GM19023 (cell line): Measurements from ENCODE around the gene CCDC3.

ENCODE experiments used
- ATAC-seq: cut with Tn5 transposase; IDR thresholded peaks from one replicate; pipeline ENCODE4 v1.9.1; 2021; ENCODE audit warnings: mild to moderate bottlenecking, moderate library complexity; ENCODE audit not compliant: unreplicated experiment

CCDC3 gene

DNA sequence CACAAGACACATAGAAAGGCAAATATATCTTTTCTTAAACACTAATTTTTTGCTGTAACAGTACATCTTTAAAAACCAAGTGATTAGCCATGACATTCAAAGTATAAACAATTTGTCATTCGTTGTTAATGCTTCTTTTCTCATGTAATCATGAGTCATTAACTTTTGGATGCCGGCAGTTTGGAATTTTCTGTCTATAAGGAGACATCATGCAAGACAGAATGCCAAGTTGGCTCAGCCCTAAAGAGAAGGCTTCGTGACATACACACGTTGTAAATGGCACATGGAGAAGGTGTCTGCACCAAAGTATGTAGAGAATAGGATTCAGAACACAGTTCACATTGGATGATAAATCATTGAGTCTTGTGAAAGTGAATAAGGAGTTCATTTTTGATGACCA lies 35.9 kb downstream of the CCDC3 start:
- ATAC-seq: no peak

DNA sequence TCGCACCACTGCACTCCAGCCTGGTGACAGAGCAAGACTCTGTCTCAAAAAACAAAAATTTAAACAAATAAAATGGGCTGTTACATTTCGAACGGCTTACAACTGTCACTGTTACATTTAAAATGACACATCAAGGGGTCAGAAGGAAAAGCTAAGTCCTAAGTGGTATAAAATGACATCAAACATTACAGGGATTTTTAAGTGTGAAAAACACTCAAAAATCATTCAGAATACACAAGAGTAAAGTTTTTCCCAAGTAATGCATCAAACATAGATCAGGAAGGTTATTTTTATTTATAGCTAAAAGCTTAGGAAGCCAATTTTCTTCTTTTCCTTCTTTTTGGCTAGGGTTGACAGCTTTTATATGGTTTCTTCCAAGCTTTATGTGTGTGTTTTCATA lies 39.0 kb downstream of the CCDC3 start:
- ATAC-seq: no peak

GRCh38 chr10:12961416-12962205 lies 39.9 kb downstream of the CCDC3 start:
- no peak for ATAC-seq

GRCh38 chr10:12960941-12961340 lies 40.6 kb downstream of the CCDC3 start:
- no peak for ATAC-seq

DNA sequence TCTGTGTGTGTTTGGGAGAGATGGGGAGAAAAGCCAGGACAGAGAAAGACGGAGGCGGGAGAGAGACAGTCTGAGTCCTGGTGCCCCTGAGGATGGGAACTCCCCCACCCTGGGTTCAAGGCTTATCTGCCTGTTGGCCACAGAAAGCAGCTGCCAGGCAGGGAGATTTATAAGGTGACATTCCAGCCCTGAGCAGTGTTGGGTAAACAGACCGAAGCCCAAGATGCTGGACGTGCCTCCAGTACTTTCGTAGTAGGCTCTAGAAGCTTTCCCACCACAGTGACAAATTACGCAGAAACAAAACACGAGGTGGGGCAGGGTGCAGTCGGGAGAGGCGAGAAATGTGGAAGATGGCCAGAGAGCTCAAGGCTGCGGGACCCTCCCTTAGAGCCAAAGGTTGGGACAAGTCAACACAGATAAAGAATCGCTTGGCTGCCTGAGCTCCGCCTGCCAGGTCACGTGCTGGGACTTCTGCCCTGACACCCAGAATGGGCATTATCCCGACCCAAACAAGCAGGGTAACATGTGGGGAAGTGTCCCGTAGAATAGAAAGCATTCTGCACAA lies 41.1 kb downstream of the CCDC3 start:
- no peak for ATAC-seq

- ATAC-seq: no peak
Observed at GRCh38 chr10:12958546-12959110, 42.9 kb downstream of the CCDC3 start.

GRCh38 chr10:12957081-12957480 lies 44.4 kb downstream of the CCDC3 start:
- ATAC-seq: no peak

GRCh38 chr10:12954866-12955265 lies 46.6 kb downstream of the CCDC3 start:
- no peak for ATAC-seq

- ATAC-seq: no peak
Observed at GRCh38 chr10:12950583-12951128, 50.9 kb downstream of the CCDC3 start.

DNA sequence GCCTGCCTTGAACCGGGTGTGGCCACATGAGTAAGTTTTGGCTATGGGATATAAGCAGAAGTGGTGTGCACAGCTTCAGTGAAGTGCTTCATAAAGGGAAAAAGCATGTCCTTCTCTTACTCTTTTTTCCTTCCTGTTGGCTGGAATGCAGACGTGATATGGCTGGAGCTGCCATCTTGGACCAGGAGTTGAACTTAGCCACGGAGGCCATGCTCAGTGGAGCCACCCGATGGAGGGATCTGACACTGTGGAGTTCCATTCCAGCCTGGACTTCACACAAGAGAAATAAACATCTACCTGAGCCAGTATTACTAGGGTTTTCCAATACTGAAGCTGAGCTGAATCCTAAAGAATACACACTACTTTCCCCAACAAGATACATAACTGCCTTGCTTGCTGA lies 52.3 kb downstream of the CCDC3 start:
- no peak for ATAC-seq

- ATAC-seq: no peak
Observed at GRCh38 chr10:12947741-12948140, 53.8 kb downstream of the CCDC3 start.

- ATAC-seq: no peak
Observed at GRCh38 chr10:12946372-12946771, 55.1 kb downstream of the CCDC3 start.

GRCh38 chr10:12945690-12946359 lies 55.7 kb downstream of the CCDC3 start:
- no peak for ATAC-seq

GRCh38 chr10:12944931-12945330 lies 56.6 kb downstream of the CCDC3 start:
- ATAC-seq: no peak

DNA sequence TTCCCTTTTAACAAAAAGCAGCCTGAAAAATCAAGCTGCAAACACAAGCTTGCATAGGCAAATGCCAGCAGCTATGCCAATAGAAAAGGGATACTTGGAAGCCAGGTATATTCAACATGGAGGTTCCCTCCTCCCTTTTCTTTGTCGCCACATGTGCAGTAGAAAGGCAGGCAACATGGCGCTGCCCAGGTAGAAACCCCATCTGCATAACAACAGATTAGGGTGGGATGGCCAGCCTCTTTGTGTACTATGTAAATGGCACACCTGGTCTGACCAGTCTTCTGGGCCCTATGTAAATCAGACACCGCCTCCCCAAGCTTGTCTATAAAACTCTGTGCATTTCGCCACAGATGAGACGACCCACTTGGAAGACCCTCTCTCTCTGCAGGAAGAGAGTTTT lies 58.1 kb downstream of the CCDC3 start:
- ATAC-seq: no peak

GRCh38 chr10:12941966-12942365 lies 59.5 kb downstream of the CCDC3 start:
- ATAC-seq: no peak

DNA sequence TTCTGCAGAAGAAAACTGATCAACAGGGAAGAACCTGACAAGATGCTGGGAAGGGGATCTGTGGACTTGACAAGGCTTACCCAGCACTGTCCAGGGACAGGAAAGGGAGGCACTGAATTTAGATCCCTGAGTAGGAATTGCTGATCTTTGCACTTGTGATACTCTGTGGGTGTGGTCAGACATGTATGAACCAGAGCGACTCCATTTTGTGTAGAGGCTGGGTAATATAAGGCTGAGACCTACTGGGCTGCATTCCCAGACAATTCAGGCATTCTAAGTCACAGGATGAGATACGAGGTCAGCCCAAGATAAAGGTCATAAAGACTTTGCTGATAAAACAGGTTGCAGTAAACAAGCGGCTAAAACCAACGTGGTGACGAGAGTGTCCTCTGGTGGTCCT lies 60.7 kb downstream of the CCDC3 start:
- ATAC-seq: no peak

DNA sequence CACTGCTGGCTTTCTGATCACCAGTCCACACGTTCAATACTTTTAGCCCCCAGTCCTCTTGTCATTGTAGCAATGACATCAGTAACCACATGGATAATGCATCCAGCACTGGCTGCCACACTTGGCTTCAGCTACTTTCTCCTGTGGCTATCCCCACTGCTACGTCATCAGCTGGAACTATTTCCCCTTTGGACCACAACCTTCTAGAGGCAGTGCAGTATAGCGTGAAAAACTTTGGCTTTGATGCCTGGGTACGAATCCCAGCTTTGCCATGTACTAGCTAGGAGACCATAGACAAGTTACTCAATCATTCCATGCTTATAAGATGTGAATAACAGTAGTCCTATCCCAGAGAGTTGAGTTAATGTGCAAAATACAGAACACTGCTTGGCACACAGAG lies 63.2 kb downstream of the CCDC3 start:
- ATAC-seq: no peak

DNA sequence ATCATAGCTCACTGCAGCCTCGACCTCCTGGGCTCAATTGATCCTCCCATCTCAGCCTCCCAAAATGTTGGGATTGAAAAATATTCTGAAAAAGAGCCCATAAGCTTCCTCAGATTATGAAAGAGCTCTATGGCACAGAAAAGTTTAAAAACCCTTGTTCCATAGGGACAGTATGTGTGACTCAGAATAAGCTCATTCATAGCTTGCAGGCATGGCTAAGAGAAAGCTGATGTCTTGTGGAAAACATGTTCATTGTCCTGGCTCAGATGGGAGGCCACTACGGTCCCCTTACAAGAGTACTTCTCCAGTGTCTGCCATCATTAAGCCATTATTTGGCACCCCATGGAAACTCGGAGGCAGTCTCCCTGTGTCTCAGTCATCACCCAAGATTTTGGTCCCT lies 64.0 kb downstream of the CCDC3 start:
- ATAC-seq: no peak

DNA sequence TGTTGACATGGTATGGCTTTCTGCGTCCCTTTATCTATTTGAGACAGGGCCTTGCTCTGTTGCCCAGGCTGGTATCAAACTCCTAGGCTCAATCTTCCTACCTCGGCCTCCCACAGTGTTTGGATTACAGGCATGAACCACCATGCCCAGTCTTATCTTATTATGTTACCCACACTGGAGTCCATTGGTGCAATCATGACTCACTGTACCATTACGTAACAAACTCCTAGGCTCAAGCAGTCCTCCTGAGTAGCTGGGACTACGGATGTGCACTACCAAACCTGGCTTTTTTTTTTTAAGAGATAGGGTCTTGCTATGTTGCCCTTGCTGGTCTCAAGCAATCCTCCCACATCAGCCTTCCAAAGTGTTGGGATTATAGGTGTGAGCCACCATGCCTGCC lies 66.7 kb downstream of the CCDC3 start:
- ATAC-seq: no peak

- ATAC-seq: no peak
Observed at GRCh38 chr10:12929381-12929780, 72.1 kb downstream of the CCDC3 start.

GRCh38 chr10:12928571-12928970 lies 72.9 kb downstream of the CCDC3 start:
- ATAC-seq: no peak
